ENCODE data around the gene NDUFV1.

- TF ChIP-seq JUND (IDR thresholded peaks at IDR 0.05), result no peak
- TF ChIP-seq CTCF (IDR thresholded peaks at IDR 0.05; ENCODE audit: low read depth, low read length, missing input control), result no peak
- TF ChIP-seq TAF1 (conservative IDR thresholded peaks at IDR 0.05), result no peak
- no peak for TF ChIP-seq SP1 (IDR thresholded peaks at IDR 0.05)
- no peak for TF ChIP-seq MAX (IDR thresholded peaks at IDR 0.05)
- TF ChIP-seq RXRA (IDR thresholded peaks at IDR 0.05), result no peak
- no peak for TF ChIP-seq YY1 (IDR thresholded peaks at IDR 0.05)
- TF ChIP-seq RAD21 (IDR thresholded peaks at IDR 0.05), result no peak
- TF ChIP-seq FOXA1 (IDR thresholded peaks at IDR 0.05), result no peak
Measured at GRCh38 chr11:67654225-67654624, 47.5 kb downstream of the NDUFV1 start.

All from liver (tissue), 3 donors.